Glomerular endothelial cell (primary cell): ENCODE results near the gene TRIM73. TPM values are rescaled to one million over a fixed set of nuclear protein-coding genes. Genes with fewer than 3 reads are reported as not detected.
"Not testable (repeated sequence)": the region's sequence is repeated elsewhere in the genome, so short reads cannot be mapped to it uniquely, and the experiment has no call there.

Experiments used
- DNase-seq: peaks from one replicate; pipeline ENCODE4 v3.0.0-alpha.2; 2011; ENCODE audit warnings: low read depth, low spot score; ENCODE audit errors: extremely low read depth
- total RNA-seq: library from RNA; depleted of rRNA; stranded (reverse); fragments of >200 nt; gene quantifications from 2 replicates; pipeline ENCODE4 v1.2.3, GENCODE V29; 2015

Gene TRIM73
- total RNA-seq, result 0.34 and 2.6 TPM in 2 replicates

DNA sequence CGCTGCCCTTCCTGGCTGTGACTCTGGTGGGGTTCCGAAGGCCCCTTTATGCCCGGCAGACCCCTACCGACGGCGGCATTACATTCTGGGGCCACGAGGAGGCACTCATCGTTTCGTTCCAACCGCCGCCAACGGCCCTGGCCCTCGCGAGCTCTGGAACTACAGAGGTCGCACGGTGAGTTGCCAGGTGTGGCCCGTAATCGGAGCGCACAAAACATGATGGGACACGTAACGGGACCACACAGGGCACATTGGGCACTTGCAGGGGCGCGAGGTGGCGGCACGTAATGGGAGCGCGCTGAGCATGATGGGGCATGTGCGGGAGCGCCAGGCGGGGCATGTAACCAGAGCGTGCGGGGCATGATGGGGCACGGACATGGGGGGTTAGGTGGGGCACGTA lies at the start of gene TRIM73:
Gene TRIM73 (plus strand): TSS at position 301 of the 400 bp plus-strand sequence. CDS start 3,305 bp downstream, outside the sequence.
- not testable (repeated sequence) for DNase-seq

DNA sequence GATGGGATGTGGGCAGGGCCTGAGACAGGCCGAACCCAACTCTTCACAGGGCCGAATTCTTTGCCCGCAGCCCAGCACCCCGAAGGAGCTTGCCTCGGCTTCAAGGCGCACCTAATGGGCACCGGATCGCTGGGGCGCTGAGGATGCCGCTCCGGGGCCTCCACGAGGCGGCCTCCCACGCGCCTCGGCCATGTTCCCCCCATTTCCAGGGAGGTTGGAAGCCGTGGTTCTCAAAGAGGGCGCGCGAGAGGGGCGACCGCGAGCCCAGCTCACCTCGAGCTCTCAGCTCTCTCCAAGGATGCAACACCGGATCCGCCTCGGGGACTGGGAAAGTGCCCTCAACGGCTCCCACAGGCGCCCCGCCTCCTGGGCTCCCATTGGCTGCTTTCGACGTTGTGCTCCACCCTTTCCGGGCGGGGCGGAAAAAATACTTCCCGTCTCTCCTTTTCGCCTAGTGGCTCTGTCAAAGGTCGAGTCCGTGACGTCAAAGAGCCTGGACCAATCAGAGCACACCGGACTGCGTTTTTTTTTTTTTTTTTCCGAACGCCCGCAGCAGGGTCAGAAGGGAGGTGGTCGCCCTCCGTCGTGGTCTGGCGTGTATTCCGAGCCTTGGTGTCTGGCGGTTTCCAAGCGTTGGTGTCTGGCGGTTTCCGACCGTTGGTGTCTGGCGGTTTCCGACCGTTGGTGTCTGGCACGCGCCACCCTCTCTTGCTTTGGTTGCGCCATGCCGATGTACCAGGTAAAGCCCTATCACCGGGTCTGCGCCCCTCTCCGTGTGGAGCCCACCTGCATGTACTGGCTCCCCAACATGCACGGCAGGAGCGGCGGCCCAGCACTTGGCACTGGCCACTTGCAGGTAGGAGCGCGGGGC lies 36.5 kb upstream of the TRIM73 start:
- not testable (repeated sequence) for DNase-seq

DNA sequence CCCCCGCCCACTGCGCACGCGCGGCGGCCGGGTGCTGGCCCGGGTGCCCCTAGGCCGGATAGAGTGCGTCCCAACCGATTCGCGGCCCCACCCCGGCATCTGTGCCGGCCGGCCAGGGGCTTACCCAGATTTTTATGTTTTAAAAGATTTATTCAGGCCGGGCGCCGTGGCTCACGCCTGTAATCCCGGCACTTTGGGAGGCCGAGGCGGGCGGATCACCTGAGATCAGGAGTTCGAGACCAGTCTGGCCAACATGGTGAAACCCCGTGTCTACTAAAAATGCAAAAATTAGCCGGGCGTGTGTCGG lies 35.9 kb upstream of the TRIM73 start:
- DNase-seq, result not testable (repeated sequence)

DNA sequence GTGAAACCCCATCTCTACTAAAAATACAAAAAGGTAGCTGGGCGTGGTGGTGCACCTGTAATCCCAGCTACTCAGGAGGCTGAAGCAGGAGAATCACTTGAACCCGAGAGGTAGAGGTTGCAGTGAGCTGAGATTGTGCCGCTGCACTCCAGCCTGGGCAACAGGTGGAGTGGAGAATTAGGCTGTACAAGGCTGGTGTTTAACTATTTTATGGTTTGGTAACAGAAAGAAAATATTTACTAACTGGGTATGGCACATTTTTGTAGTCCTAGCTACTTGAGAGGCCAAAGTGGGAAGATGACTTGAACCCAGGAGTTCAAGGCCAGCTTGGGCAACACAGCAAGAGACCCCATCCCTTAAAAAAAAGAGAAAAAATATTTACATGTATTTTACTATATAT lies 31.4 kb upstream of the TRIM73 start:
- DNase-seq, result not testable (repeated sequence)

DNA sequence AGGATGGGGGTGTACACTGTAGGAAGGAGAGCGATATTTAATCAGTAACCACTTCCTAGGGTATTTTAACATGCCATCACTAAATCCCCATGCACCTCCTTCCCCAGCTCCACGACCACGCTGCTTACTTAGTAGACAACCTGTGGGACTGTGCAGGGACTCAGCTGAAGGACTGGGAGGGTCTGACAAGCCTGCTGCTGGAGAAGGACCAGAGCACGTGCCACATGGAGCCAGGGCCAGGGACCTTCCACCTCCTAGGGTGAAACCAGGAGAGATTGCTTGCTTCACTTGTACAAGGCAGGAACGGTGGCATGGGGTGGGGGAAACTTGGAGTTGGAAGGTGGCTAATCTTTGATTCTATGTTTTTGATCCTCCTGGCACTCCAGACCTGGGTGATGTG lies 28.8 kb upstream of the TRIM73 start:
- DNase-seq, result not testable (repeated sequence)

DNA sequence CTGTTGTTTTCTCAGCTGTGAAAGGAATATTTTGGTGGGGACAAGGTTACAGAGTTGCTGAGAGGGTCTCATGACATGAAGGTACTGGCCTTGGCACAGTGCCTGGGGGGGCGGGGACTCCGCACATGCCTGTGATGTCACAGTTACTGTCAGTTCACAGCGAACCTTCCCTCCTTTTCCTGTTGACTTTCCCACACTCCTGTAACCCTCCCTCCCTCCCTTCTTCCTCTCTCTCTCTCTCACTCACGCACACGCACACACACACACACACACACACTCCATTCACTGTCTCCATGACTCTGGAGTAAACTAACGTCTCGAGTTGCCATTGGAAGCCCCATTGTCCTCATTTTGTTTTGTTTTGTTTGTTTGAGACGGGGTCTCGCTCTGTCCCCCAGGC lies 28.1 kb upstream of the TRIM73 start:
- not testable (repeated sequence) for DNase-seq

DNA sequence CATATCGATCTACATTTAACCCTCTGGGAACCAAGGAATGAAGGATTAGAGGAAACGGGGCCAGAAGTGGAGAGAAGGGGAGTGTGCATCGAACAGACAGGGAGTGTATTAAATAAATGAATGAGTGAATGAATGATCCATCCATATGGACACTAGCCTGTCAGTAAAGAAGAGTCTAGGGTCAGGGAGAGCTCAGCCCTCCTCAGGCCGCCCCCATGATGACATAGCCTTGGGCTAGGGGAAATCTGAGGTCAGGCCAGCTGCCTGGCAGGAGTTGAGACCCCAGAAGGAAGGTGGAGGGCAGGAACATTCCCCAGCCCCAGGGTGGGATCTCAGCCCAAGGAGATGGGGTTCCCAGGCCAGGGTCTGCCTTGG lies 21.3 kb upstream of the TRIM73 start:
- DNase-seq, result not testable (repeated sequence)

DNA sequence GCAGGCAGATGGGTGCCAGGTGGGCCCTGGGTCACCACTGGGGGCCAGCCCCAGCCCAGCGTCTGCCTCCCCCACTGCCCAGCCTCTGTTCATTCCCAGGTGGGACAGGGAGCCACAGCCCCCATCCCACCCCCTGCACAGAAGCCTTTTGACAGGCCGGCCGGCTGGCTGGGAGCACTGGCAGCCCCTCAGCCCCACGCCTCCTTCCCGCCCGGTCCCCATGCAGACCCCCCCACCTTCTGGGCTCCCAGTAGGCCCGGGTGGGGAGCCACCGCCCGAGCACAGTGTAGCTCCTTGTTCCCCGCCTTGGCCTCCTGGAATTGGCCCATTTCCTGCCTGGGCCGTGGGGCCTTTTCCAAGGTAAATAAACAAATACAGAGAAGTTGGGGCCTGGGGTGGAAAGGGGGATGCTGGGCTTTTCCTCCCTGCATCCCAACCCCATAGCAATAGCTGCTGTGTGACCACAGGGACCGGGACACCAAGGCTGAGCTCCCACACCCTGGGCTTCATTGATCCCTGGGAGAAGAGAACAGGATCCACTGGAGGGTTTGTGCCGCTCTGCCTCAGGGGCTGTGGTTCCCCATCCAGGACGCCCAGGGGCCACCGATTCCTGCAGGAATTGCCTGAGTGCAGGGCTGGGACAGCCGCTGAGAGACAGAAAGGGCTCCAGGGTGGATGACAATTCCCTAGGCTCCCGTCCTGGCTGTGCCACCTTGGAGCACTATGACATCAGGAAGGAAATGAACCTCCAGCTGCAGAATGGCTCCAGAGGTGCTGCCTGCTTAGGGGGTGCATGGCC lies 20.7 kb upstream of the TRIM73 start:
- DNase-seq, result not testable (repeated sequence)

DNA sequence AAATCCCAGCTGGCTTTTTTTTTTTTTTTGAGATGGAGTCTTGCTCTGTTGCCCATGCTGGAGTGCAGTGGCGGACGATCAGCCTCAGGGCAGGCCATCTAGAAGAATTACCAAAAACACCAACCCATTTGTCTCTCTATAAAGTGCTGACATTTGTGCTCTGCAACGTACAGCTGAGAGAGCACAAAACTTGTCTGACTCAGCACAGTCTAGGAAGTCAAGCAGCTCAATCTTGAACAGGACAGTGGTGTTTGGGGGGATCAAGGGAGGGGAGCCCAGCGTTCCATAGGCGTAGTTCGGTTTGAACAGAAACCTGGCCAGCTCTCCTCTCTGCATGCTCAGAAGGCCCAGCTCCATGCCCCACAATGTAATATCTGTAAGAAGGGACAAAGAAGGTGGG lies 2.2 kb upstream of the TRIM73 start:
- not testable (repeated sequence) for DNase-seq

DNA sequence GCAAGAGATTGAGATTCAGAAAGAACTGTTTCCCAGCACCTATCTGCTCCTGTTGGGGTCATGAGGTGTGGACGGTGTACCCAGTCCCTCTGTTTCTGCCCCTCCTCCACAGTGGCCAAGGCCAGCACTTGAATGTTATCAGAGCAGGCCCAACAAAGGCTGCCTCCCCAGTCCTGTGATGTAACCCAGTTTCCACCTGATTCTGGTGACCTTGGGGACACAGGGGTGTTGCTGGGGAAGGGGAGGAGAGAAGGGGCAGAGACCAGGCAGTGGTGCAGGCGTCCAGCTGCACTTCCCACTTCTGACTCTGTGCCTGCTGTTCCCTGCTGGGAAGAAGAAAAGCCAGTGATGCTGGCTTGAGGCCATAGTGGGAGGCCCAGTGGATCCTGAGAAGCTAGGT lies 2.4 kb downstream of the TRIM73 start:
- not testable (repeated sequence) for DNase-seq

DNA sequence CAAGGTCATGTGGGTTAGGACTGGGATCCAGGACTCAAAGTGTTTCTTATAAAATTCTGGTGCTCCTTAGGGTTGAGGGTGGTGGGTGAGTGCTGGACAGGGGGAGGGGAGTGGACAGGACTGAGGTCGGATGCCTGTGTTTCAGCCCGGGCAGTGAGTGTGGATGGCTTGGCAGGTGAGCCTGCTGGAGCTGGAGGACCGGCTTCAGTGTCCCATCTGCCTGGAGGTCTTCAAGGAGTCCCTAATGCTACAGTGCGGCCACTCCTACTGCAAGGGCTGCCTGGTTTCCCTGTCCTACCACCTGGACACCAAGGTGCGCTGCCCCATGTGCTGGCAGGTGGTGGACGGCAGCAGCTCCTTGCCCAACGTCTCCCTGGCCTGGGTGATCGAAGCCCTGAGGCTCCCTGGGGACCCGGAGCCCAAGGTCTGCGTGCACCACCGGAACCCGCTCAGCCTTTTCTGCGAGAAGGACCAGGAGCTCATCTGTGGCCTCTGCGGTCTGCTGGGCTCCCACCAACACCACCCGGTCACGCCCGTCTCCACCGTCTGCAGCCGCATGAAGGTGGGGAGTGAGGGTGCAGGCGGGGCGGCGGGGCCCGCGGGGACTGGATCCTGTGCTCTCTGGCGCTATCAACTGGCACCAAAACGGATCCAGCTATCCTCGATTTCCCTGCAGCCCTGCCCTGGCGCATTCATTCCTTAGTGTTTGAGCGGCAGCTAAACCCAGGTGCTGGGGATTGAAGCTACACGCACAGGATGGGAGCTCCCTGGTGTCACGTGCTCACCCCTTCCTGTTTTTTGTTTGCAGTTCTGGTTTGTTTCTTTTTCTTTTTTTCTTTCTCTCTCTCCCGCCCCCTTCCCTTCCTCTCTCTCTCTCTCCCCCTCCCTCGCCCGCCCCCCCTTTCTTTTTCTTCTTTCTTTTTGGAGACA lies 3.6 kb downstream of the TRIM73 start:
- not testable (repeated sequence) for DNase-seq

DNA sequence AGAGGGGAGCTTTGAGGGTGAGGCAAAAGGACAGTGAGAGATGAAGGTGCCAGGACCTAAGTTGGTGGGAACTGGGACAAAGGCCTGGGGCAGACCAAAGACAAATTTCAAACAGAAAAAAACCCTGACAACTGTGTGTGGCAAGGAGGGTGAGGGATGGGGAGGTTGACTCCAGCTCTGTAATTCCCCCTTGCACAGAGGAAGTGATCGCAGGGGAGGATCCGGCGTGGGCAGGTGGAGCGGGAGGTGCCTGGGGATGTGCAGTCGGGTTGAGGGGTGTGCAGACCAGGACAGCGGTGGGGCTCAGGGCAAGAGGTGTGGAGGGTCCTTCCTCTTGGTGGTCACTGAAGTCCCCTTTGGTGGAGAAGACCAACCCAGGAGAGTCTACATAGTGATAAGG lies 5.1 kb downstream of the TRIM73 start:
- not testable (repeated sequence) for DNase-seq

DNA sequence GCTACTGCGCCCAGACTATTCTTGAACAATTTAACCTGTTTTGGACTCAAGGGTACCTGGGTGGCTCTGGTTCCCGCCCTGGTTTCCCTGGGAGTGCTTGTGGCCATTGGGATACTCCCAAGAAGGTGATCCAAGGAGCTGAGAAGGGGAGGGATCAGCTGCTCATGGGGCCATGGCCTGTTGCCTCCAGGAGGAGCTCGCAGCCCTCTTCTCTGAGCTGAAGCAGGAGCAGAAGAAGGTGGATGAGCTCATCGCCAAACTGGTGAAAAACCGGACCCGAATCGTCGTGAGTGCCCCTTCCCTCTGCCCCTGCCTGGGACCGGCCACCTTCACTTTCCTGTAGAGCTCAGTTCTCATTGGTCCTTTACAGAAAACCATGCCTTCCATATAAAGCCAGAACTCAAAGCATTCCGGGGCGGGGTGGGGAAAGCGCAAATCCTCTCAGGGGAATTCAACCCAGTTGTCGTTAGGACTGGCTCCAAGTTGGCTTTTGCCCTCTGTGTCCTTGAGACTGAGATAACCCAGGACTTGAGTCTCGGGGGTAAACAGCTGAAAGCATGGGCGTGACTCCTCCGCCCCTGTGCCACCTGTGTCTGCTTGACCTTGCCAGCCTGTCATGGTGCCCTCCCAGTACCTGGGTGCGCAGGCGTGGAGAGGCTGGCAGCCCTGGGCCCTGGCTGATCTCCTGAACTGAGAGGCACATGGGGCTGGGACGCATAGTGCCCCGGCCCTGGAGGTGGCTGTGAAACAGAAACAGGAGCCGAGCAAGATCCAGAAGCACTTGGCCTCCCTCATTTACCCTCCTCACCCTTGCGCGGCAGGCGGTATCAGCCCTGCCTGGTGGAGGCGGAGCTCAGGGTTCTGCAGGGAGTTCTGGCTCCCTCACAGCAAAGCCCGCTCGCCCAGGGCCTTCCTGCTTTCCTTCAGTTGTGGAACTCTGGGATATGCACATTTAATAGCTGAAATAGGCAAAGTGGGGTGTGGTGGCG lies 8.3 kb downstream of the TRIM73 start:
- not testable (repeated sequence) for DNase-seq

DNA sequence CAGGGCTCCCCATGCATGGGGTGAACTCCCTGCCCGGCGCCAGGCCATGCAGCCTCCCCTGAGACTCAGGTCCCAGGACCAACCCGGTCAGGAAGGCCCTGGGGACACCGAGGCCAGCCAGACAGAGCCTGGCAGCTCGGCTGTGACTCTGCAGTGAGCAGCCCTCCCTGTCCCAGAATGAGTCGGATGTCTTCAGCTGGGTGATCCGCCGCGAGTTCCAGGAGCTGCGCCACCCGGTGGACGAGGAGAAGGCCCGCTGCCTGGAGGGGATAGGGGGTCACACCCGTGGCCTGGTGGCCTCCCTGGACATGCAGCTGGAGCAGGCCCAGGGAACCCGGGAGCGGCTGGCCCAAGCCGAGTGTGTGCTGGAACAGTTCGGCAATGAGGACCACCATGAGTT lies 9.2 kb downstream of the TRIM73 start:
- DNase-seq, result not testable (repeated sequence)

DNA sequence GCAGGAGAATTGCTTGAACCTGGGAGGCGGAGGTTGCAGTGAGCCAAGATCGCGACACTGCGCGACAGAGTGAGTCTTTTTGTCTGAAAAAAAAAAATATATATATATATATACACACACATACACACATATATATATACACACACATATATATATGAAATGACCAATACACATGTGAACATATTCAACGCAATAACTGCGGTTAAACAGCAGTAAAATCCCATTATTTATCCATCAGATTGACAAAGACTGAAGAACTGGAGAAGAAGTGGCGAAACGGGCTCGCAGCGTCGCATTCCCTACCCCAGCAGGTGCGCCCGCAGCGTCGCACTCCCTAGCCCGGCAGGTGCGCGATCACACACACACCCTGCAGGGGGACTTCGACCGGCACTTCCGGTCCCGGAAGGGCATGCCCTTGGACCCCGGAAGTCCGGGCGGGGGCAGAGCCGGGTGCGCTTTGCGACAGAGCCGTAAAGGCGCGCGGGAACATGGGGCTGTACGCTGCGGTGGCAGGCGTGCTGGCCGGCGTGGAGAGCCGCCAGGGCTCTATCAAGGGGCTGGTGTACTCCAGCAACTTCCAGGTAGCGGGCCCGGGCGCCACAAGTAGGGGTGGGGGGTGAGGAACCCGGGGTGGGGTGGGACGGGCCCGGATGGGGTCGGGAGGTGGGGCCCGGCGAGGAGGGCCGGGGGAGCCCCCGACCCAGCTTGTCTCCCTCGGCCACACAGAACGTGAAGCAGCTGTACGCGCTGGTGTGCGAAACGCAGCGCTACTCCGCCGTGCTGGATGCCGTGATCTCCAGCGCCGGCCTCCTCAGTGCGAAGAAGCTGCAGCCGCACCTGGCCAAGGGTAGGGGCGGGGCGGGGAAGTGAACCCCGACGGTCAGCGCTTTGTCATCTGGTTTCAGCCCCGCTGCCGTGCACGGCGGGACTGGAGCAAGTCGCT lies 14.7 kb downstream of the TRIM73 start:
- DNase-seq, result not testable (repeated sequence)

DNA sequence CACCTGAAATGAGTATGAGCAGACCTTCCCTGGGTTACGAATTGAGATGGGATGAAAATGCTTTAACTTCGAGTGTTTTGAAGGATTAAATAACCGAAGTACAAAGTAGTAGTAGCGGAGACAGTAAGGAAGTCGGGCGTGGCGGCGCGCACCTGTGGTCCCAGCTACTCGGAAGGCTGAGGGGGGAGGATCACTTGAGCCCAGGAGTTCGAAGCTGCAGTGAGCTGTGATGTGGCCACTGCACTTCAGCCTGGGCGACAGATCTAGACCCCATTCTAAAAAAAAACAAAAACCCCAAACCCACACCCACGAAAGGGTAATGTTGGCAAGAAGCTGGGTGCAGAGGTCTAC lies 15.4 kb downstream of the TRIM73 start:
- not testable (repeated sequence) for DNase-seq

DNA sequence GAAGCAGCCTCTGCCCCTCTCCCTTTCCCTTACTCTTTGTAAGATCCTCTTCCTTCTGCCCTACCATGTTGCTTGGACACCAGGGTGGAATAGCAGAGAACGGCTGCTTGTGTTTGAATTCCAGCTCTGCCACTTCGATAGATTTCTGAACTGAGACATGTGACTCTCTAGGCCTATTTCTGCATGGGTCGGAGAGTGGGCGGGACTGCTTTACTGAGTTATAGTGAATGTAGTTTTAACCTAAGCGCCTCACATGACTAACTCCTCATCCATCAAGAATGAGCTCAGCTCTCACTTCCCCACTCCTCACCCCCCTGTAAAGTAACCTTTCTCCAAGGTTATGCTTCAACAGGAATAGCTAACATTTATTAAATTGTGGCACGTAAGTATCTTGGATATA lies 18.8 kb downstream of the TRIM73 start:
- DNase-seq, result not testable (repeated sequence)

DNA sequence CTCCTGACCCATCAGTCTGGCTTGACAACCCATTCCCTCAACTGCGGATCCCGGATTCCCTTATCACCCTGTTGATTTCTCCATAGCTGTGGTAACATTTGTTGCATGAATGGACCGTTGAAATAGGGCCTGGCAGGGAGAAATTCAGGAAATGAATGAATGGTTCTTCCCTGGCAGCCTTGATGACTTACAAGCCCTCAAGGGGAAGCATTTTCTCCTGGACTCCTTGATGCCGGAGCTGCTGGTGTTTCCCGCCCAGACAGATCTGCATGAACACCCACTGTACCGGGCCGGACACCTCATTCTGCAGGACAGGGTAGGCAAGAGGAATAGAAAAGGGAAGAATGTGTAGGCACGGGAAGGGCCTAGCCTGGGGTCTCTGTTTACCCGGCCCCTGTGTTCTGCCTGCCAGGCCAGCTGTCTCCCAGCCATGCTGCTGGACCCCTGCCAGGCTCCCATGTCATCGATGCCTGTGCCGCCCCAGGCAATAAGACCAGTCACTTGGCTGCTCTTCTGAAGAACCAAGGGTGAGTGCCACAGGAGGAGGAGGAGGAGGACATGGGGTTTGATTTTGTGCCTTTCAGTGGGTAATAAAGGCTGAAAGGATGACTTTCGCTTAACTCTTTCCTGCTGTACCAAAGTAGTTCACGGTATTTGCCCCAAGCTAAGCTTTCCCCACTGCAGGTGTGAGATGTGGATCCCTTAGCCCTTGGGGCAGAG lies 19.4 kb downstream of the TRIM73 start:
- DNase-seq, result not testable (repeated sequence)
